Activated CD4-positive, alpha-beta T cell treated with anti-CD3 and anti-CD28 coated beads, Interleukin-10, Interleukin-2, amounts not matched to agents 100 ng/mL and 50 ng/mL, durations not matched to agents 16 hours and 8 hours (primary cell): Measurements from ENCODE around the gene TRIO.

Experiments used
- DNase-seq: peaks from one replicate; pipeline ENCODE4 v3.0.0-alpha.2; 2020

Gene TRIO

DNA sequence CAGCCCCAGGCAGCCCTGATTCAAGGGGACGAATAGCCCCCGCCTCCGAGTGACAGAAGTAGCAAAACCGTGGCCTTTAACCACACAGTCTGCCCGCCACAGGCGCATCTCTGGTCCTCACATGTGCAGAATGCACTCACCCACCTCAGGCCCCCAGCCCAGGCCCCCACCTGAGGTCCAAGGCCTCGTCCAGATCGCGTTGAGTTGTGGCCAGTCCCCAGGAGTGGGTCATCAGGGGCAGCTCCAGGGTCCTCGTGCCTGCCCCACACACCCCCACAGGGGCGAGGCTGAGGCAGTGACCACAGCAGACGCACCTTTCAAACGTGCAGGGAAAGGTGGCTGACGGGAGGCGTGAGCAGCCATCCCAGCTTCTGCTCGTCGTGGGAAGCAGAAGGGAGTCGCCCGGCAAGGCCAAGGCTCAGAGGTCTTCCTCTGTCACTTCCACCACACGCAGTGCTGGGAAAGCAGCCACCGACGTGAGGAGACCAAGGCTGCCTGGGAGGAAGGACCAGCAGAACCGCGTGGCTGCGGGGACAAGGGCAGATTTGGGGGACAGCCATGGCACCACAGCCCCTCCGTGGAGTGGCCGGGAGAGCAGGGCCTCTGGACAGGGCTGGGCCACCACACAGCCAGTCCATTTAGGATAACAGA, 360.7 kb downstream of the TRIO start:
- DNase-seq, result no peak

DNA sequence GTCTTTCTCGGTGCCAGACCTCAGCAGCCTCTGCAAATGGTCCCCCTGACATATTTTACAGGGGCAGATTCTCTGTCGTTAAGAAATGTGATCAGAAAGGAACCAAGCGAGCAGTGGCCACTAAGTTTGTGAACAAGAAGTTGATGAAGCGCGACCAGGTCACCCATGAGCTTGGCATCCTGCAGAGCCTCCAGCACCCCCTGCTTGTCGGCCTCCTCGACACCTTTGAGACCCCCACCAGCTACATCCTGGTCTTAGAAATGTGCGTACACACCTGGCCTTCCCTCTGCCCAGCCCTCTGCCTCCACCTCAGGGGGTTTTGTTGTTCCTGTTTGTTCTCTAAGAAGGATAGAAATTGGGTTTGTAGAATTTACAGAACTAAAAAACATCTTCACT, 361.2 kb downstream of the TRIO start:
- no peak for DNase-seq

DNA sequence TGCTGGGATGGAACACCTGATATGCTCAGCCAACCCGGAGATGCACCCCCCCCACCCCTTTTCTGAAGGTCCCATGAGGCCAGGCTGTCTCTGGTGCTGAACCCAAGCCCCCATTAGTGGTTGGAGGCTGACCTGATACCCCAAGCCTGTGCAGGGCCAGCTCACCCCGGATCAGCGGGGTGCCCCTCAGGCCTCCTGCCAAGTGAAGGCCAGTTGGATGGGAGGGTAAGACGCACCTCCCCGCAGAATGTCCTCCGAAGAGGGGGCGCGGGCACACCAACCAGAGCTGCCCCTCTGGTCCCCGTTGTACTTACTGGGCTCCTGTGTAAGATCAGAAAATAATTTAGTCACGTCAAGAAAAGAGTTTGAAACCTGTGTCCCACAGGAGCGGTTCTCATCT, 361.7 kb downstream of the TRIO start:
- no peak for DNase-seq

DNA sequence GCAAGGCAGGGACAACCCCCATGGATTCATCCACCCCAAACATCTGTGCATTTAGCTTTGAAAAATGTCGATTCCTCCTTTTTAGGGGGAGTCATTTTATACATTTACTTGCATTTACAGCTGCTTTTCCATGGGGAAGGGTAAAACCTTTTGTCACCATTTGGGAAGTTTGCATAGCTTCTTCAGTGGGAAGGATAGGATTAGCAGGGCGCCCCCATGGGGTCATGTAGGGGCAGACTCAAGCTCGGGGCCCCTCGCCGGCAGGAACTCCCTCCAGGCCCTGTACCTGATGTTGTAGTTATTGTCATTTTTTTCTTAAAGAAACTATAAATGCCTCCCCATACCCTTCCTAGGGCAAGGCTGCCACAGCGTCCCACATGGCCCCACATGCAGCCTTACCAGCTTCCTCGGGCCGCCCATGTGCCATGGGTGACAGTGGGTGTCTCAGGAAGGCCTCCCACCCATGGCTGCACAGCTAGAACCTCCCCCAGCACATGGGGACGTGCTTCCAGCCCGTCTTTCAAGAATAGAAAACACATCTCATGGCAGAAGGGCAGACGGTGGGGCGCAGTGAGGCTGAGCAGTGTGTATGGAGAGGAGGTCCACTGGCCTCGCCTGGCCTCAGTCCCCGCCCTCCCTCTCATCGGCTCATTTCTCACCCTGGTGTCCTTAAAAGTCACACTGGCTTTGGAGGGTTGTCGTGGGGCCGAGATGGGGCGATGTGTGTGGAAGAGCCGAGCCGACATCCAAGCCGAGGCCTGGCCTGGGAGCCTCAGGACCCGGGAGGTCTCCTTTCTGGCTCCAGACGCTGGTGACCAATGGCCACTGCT, 362.4 kb downstream of the TRIO start:
- DNase-seq, result no peak

DNA sequence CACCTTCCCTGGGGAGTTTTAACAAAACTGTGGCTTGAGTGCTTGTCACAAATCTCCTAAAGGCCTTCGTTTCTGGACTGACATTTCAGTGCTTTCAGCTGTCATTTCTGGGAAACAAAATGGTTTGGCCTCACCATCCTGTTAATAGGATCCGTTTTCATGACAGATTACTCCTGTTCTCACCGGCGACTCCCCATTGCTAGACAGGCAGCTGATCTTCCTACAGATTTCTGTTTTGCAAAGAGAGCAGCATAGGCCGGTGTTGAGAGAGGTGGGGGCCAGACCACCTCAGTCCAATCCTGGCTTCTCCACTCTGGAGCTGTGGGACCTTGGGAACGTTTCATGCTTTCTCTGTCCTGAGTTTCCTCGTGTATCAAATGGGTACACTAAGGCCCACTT, 363.0 kb downstream of the TRIO start:
- DNase-seq, result no peak

DNA sequence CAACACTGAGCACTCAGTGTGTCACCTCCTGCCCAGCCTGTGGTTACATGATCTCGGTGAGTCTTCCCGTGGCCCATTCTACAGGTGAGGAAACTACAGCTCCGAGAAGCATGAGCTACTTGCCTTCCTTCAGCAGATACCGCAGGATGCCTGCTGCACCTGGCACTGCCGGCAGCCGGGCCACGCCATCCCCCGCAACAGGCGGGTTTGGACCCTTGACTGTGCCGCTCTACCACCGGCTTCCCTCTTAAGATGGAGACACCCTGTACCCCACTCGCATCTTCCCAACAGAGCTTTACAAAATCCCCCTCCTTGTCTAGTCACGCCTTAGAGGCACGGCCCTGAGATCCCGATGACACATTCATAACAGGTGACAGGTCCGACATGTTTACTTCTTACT, 363.5 kb downstream of the TRIO start:
- DNase-seq, result no peak

DNA sequence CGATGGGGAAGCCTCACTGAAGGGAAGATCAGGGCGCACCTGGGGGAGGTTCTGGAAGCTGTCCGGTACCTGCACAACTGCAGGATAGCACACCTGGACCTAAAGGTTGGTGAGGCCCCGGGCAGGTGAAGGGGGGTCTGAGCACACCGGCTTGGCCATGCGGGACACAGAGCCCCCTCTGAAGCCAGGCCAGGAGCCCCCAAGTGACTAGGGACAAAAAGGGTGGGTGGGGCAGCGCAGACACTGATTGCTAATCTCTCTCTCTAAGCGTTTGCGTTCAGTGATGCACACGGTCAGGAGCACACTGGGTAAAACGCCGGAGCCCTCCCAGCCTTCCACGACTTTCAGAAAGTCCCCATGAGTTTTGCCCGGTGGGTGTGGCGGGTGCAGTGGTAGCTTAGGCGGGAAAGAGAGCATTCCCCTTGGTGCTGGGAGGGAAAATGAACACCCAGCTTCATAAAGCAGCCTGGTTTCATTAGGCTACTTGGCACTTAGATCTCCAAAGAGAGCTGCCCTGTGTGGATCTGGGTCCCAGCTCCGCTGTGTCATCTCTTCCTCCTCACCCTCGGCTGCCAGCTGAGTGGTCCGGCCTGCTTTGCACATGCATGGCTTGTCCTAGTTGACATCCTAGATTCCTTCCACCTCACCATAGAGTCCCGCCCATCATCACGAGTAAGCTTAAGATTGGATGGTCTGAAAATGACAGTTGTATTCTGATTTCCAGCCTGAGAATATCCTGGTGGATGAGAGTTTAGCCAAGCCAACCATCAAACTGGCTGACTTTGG, 364.2 kb downstream of the TRIO start:
- DNase-seq, result no peak

DNA sequence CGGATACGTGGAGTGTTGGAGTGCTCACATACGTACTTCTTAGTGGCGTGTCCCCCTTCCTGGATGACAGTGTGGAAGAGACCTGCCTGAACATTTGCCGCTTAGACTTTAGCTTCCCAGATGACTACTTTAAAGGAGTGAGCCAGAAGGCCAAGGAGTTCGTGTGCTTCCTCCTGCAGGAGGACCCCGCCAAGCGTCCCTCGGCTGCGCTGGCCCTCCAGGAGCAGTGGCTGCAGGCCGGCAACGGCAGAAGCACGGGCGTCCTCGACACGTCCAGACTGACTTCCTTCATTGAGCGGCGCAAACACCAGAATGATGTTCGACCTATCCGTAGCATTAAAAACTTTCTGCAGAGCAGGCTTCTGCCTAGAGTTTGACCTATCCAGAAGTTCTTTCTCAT, 364.9 kb downstream of the TRIO start:
- no peak for DNase-seq

DNA sequence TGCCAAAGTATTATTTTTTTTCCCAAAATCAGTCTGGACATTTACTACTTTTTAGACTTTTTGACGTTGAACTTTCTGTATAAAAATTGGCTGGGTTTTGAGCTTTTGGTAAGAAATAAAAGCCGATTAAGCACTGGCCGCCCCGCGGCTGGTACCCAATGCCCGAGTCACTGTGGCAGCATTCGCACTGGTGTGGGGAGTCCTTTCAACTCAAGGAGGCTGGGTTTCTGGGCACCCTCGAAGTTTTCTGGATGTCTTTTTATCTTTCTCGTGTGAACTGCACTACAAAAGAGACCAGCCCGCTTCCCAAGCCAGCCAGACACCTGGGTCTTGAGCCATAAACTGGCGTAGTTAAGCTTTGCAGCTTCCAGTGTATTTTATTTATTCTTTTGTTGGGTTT, 366.4 kb downstream of the TRIO start:
- DNase-seq, result no peak

DNA sequence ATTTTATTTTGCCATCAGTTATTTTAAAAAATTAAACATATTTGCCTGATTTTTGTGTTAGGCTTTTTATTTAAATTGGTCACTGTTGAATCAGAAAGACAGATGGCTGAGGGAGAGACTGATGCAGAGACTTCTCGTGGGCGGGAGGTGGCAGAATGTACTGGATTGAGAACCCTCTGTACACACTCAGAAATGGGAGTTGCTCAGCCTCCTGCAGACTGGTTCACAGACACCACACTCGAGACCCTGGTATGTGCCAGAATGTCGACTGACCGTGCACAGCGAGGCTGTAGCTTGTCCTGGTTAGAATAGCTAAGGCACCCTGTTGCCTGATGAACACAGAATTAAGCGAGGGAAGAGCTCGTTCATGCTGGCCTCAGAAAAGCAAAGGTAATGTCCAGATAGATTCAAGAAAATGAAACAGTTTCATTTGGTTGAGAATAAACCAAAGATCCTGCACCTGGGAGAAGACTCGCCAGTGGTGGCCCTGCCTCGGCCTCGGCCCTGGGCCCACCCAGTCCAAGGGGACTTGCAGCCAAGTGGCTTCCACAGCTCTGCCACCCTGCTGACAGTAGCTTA, 367.1 kb downstream of the TRIO start:
- DNase-seq, result no peak

DNA sequence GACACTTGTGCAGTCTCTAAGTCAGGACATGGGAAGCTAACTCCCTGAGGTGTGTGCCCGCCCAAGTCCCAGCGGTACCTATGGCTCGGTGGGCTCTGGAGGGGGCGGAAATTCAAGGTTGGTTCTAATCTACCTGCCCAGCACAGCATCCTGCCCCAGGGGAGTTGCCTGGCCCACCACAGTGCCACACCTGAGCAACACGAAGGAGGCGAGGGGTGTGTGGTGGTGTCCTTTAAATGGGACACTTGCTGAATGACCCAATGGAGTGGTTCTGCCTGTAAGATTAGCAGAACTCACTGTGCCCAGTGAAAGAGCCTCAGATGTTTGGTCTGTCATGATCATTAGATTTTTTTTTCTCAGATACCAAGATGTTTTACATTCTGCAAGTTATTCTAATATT, 367.7 kb downstream of the TRIO start:
- no peak for DNase-seq

DNA sequence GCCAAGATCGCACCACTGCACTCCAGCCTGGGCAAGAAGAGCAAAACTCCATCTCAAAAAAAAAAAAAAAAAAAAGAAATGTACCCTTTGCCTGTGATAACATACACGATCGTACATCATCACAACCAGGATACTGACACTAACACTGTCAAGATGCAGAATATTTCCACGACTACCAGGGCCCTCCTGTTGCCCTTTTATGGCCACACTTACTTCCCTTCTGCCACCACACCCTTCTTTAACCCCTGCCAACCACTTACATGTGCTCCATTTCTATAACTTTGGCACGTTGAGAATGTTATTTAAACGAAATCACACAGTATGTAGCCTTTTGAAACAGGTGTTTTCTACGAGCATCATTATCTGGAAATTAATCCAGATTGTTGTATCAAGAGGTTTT, 369.4 kb downstream of the TRIO start:
- no peak for DNase-seq

DNA sequence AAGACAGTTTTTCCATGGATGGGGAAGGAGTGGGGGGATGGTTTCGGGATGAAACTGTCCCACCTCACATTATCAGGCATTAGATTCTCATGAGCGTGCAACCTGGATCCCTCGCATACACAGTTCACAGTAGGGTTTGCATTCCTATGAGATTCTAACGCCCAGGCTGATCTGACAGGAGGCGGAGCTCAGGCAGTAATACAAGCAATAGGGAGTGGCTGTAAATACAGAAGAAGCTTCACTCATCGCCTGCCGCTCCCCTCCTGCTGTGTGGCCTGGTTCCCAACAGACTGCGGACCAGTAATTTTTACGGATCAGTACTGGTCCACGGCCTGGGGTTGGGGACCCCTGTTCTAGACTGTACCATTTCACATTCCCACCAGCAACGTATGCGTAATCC, 370.1 kb downstream of the TRIO start:
- no peak for DNase-seq

DNA sequence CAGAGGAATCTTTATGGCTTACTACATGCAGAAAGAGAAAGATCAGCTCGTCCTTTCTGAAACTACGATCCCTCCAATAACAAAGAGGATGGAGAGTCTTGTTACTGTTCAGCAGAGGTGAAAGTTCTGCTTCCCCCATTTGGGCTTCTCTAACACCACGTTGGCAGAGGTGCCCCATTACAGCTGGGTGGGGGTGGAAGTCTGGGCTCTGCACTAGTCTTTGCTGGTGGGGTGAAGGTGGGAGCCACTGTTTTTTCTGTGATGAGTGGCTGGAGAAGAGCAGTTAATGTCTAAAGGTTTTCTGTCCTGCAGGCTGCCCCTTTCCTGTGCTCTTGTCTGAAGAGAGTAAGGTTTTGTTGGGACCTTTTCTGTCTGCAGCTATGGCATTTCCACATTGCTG, 373.8 kb downstream of the TRIO start:
- DNase-seq, result no peak

DNA sequence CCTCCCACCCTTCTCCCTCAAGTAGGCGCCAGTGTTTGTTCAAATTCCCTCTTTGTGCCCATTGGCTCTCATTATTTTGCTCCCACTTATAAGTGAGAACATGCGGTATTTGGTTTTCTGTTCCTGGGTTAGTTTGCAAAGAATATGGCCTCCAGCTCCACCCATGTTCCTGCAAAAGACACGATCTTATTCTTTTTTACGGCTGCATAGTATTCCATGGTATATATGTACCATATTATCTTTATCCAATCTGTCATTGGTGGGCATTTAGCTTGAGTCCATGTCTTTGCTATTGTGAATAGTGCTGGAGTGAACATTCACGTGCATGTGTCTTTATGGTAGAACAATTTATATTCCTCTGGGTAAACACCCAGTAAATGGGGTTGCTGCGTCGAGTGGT, 375.5 kb downstream of the TRIO start:
- no peak for DNase-seq

DNA sequence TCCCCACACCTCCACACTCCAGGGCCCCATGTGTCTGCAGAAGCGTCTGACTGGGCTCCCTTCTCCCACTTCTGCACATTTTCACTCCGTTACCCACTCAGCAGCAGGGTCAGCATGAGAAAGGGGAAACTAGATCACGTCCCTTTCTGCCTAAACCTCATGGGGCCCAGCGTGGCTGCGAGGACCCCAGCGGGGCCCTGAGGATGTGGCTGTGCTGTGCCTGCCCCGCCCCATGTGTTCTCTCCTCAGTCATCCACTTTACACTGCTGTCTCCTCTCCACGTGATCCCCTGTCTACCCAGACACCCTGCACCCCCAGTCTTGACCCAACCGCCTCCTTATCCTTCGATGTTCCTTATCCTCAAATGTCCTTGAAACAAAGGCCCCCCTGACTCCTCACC, 378.6 kb downstream of the TRIO start:
- no peak for DNase-seq

DNA sequence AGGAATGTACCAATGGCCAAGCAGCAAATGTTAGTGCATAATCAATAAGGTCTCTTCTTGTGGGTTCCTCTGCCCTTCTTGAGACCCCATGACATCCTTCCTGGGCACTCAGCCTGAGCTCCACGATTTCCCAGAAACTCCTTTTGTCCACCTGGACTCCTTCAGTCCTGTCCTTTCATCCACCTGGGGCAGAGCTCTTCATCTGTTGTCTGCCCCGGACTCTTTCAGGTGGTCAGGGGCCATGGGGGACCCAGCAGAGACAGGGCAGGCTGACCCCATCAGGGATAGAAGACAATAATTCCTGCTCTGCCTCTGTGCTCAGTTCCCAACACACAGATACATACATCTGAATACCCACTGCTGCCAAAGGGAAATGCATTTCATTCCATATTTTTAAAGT, 379.6 kb downstream of the TRIO start:
- no peak for DNase-seq

DNA sequence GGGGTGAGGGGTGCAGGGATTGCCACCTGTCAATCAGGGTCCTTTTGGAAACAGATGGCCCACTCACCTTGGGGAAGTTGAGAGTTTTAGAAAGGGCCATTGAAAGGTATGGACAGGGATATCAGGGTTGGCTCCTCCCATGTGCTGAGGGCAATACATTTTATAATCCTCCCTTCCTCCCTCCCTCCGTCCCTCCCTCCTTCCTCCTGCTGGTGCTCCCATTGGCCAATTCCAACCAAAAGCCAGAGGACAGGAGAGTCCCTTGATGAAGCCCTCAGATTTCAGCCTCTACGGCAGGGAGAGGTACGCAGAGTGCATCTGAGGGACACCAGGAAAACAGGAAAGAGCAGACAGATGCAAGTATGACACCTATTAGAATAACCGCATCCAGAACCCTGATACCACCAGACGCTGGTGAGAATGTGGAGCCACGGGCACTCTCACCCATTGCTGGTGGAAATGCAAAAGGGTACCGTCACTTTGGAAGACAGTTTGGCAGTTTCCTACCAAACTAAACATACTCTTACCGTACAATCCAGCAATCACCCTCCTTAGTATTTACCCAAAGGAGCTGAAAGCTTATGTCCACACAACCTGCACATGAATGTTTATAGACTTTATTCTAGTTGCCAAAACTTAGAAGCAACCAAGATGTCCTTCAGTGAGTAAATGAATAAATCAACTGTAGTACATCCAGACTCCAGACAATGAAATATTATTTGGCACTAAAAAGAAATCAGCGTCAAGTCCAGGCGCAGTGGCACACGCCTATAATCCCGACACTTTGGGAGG, 380.3 kb downstream of the TRIO start:
- no peak for DNase-seq

DNA sequence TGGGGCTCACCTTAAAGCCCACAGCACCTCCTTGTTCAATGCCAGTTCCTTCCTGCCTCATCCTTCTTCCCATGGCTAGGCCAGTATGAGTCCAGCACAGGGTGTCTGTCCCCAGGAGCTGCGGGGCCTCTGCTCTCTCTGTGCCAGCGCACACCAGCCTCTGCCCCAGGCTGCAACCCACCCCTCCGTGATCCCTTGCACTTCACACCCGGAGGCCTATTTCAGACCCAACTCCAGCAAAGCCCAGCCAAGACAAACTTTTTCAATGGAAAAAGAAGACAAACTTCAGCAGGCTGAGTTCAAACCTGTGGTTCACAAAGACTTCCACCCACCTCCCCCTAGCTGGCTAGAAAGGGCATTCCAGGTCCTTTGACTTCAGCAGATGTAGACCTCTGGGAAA, 382.3 kb downstream of the TRIO start:
- DNase-seq, result no peak

DNA sequence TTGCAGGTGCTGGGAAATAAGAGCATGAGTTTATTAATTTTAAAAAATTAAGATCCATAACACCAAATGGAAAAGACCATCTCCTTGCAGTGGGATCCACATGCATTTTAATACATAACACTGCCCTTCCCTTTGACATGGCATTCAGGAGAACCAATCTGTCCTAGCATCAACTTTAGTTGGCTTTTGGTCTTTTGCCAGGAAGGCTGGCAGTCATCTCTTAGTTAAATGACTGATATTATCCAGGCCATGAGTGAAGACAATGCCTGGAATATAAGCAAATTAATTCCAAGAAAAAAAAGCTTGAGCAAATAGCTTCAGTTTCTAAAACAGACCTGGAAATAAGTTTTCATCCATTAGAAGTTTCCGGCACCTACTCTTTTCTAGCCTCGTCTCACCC, 383.4 kb downstream of the TRIO start:
- no peak for DNase-seq

DNA sequence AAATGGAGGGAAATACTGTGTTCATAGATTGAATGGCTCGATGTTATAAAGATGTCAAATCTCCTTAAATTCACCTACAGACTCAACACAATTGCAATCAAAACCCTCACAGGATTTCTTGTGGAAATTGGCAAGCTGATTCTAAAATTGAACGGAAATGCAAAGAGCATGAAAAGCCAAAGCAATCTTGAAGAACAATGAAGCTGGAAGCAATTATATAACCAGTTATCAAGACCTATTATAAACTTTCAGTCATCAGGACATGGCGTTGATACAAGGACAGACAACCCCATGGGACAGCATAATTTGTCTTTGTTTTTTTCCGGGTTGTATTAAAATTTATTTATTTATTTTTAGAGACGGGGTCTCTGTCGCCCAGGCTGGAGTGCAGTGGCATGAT, 385.0 kb downstream of the TRIO start:
- no peak for DNase-seq

DNA sequence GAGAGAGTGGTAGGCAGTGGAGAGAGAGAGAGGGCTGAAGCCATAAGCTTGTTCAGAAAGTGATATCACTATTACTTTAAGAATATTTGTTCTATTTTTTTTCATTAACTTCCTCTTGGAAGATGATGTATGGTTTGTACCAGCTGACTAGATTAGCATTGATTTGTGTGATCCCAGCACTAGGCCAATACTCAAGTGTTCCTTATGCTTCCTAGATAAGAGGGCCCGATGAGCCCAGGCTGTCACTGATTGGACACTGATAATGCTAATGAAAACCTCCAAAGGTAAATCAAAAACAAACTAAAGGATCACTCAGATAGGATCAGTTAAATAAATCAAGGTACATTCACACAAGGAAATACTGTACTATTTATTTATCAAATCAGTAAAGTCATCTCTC, 385.8 kb downstream of the TRIO start:
- DNase-seq, result no peak

DNA sequence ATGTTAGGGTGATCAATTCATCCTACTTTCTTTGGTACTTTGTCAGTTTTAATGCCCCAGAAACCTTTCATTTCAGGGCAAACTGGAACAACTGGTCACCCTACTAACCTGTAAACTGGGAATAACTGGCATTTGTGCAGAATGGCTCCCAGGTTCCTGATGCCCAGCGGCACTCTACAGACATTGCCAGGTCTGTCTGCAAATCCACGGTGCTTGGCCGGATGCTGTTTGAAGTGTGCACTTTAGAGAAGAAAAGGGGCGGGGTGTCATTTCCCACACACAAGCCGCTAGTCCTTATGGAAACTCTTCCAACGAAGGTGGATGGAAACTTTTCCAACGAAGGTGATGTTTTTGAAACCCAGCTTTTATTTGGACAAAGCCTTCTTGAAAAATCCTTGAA, 388.5 kb downstream of the TRIO start:
- no peak for DNase-seq
